Esophagus muscularis mucosa (tissue), 4 donors: ENCODE results near the gene IMPA2. TPM values are rescaled to one million over a fixed set of nuclear protein-coding genes. Genes with fewer than 3 reads are reported as not detected.

Experiments
- DNase-seq: peaks from one replicate; pipeline ENCODE4 v3.0.0-alpha.2; 2017; ENCODE audit errors: extremely low spot score
- H3K27ac ChIP-seq, 4 donors: fragments of 200-600 bp; sonication (generic); replicated peaks in 1 of 4; 1 replicate in 3 of 4; 2 replicates in 1 of 4; pipeline ENCODE4 v1.5.1; 2016 to 2019; ENCODE audit warnings: mild to moderate bottlenecking in 1 of 4
- H3K27me3 ChIP-seq, 4 donors: fragments of 200-600 bp; sonication (generic); one replicate each; pipeline versions ENCODE4 v1.5.1 to v1.6.0; 2016 to 2019
- H3K36me3 ChIP-seq, 4 donors: fragments of 200-600 bp; sonication (generic); one replicate each; pipeline ENCODE4 v1.5.1; 2016 to 2019
- H3K4me1 ChIP-seq, 4 donors: fragments of 200-600 bp; sonication (generic); one replicate each; pipeline ENCODE4 v1.5.1; 2016 to 2019
- H3K4me3 ChIP-seq, 4 donors: fragments of 200-600 bp; sonication (generic); 1 replicate in 2 of 4; 2 replicates in 2 of 4; pipeline ENCODE4 v1.5.1; 2016 to 2019; ENCODE audit warnings: mild to moderate bottlenecking in 4 of 4, moderate library complexity in 1 of 4
- H3K9me3 ChIP-seq, 4 donors: fragments of 200-600 bp; sonication (generic); 1 replicate in 3 of 4; 2 replicates in 1 of 4; pipeline ENCODE4 v1.5.1; 2016 to 2019
- EP300 ChIP-seq: sonication (generic); formaldehyde crosslinking; IDR thresholded peaks from one replicate; pipeline ENCODE4 v1.6.1; 2017; ENCODE audit warnings: antibody characterized with exemption
- POLR2A ChIP-seq: fragments of 450-650 bp; IDR thresholded peaks from one replicate; pipeline ENCODE4 v1.6.1; 2017; ENCODE audit warnings: antibody characterized with exemption, moderate library complexity, mild to moderate bottlenecking, low read depth
- POLR2AphosphoS5 ChIP-seq, 2 donors: sonication (generic); formaldehyde crosslinking; IDR thresholded peaks; one replicate each; pipeline ENCODE4 v1.6.1; 2017; ENCODE audit warnings: antibody characterized with exemption in 2 of 2
- WGBS: methylation state at CpG from one replicate; pipeline ENCODE4 v1.1.5; 2018; 5-methylcytosine and 5-hydroxymethylcytosine counted together
- intact Hi-C: fragments of 100-400 bp; cut with DNase I; formaldehyde crosslinking; loops from one replicate; pipeline ENCODE4 v1.15.1; 2023
- total RNA-seq, 4 donors: library from RNA; depleted of rRNA; stranded (reverse); fragments of >200 nt; gene quantifications; one replicate each; pipeline versions ENCODE4 v1.1.0 to v1.2.1, GENCODE V29; 2016
- TF ChIP-seq, protein P1 (sequence below), 3 experiments: fragments of 200-600 bp in 2 of 3; fragments of 450-650 bp in 1 of 3; sonication (generic) in 2 of 3; IDR thresholded peaks; one replicate each; pipeline ENCODE4 v1.5.1; 2017 to 2019; ENCODE audit warnings: antibody characterized with exemption in 3 of 3, mild to moderate bottlenecking in 2 of 3, moderate library complexity in 1 of 3

IMPA2 gene
- total RNA-seq, 4 donors from 2014 or later, result 90.1 to 317 (median 165) TPM

DNA sequence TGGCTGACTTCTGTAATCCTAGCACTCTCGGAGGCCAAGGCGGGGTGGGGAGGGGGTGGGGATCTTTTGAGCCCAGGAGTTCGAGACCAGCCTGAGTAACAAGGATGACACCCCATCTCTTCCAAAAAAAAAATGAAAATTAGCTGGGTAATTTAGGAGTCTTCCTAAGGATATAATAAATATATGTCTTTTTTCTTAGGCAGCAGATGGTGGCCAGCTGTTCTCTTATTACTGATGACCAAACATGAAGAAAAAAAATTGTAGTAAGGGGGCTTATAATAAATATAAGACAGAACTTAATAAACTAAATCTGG is 4.2 kb upstream of the IMPA2 start:
- Histone ChIP-seq H3K9me3 (no peaks in the 10 kb centered on the region), H3K36me3 (no peaks in the 10 kb centered on the region), H3K27me3 (no peaks in the 10 kb centered on the region), H3K4me3 (no peak overlapping the region), H3K27ac (no peak overlapping the region), H3K4me1 (peaks cover 12 to 21% (median 17%) of the 10 kb centered on the region in 4 donors)
- 65% methylated on average over 3 of the region's 3 CpGs for WGBS
- TF ChIP-seq, protein P1, sequence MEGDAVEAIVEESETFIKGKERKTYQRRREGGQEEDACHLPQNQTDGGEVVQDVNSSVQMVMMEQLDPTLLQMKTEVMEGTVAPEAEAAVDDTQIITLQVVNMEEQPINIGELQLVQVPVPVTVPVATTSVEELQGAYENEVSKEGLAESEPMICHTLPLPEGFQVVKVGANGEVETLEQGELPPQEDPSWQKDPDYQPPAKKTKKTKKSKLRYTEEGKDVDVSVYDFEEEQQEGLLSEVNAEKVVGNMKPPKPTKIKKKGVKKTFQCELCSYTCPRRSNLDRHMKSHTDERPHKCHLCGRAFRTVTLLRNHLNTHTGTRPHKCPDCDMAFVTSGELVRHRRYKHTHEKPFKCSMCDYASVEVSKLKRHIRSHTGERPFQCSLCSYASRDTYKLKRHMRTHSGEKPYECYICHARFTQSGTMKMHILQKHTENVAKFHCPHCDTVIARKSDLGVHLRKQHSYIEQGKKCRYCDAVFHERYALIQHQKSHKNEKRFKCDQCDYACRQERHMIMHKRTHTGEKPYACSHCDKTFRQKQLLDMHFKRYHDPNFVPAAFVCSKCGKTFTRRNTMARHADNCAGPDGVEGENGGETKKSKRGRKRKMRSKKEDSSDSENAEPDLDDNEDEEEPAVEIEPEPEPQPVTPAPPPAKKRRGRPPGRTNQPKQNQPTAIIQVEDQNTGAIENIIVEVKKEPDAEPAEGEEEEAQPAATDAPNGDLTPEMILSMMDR (IDR thresholded peaks at IDR 0.05), result no peak
- DNase-seq, result no peak
- intact Hi-C loops, result no loop called here

DNA sequence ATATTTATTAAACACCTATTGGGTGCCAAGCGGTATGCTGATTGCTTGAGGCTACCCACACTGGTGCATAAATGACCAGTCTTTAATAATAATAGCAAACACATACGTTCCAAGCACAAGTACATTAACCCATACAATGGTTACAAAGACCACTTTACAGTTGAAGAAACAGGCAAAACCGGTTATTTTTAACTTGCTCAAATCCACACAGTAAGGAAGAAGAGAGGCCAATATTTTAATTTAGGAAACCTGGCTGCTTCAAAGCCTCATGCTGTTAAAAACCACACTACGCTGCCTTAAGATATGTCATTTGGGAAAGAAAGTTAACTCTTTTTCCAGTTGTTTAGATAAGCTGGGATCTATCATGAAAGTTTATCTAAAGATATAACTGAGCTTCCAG is 2.4 kb upstream of the IMPA2 start:
- H3K36me3 ChIP-seq, result no peaks in the 10 kb centered on the region
- DNase-seq, result no peak
- H3K27me3 ChIP-seq, result no peaks in the 10 kb centered on the region
- TF ChIP-seq, protein P1 (IDR thresholded peaks at IDR 0.05), result no peak
- TF ChIP-seq POLR2A, result no peak
- TF ChIP-seq EP300, result no peak
- no peak for TF ChIP-seq POLR2AphosphoS5 (IDR thresholded peaks at IDR 0.05)
- 86% methylated on average over 4 of the region's 4 CpGs for WGBS
- peaks cover 18 to 39% (median 36%) of the 10 kb centered on the region in 4 donors for H3K4me1 ChIP-seq
- intact Hi-C loops, result no loop called here
- H3K9me3 ChIP-seq, result no peaks in the 10 kb centered on the region
- H3K27ac ChIP-seq, result peak overlapping the region; percentile 92 to 100 (median 97)
- H3K4me3 ChIP-seq, result no peak overlapping the region

DNA sequence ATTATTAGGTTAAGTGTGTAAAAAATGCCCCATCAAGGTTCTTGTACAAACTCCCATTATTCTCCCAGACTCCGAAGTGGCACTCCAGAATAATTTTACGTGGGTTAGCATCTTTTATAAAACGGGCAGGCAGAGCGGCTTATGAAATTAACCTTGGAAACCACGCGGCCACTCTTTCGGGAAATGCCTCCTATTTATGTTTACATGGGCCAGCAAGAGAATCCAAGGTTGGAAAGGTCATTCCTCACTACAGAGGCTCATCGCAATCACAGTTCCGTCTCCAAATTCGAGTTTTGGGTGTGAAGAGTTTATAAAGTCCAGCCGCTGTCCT is 1.2 kb upstream of the IMPA2 start:
- no peaks in the 10 kb centered on the region for H3K27me3 ChIP-seq
- peak overlapping the region; percentile 92 to 100 (median 97) for H3K27ac ChIP-seq
- no peaks in the 10 kb centered on the region for H3K36me3 ChIP-seq
- no peak for DNase-seq
- no peaks in the 10 kb centered on the region for H3K9me3 ChIP-seq
- intact Hi-C loops, result loop anchor here (5.0 to 10.0 kb wide), 2 partner anchors 57 to 125 kb away; partner anchors contain the start of gene CHMP1B
- WGBS, result 5% methylated on average over 7 of the region's 11 CpGs
- TF ChIP-seq EP300, result peak; percentile 15
- no peak for TF ChIP-seq POLR2A
- H3K4me1 ChIP-seq, result peaks cover 18 to 44% (median 43%) of the 10 kb centered on the region in 4 donors
- H3K4me3 ChIP-seq, result peak overlapping the region; percentile 69 to 100 (median 89)

DNA sequence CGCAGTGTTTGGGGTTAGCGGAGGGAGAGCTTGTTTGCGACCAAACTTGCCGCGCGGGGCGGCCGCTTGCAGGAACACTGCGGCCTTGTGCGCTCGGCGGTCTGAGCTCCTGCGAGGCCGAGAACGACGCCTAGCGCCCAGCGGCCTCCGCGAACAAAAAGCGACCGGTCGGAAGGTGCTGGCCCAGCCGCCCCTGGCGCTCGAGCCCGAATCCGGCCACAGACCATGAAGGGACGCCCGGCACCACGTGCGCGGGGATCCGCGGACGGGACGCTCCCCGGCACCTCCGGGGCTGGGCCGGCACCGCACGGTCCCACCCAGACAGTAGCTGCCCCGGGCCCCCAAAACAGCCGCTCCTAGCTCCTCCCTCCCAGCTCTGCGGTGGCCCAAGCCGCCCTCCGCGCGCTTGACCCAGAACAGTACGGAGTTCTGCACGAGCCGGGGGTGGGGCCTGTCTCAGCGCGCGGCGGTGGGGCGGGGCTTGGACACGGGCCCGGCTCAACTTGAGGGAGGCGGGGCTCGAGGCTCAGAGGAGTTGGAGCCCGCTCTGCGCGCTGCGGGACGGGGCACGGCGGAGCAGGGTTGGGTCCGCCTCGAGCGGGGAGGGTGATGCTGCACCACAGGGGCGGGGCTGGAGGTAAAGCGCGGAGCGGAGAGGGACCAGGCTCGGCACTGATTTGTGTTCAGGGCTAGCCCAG is 664 bp upstream of the IMPA2 start:
- H3K9me3 ChIP-seq, result no peaks in the 10 kb centered on the region
- H3K27me3 ChIP-seq, result no peaks in the 10 kb centered on the region
- H3K27ac ChIP-seq, result peak overlapping the region; percentile 92 to 100 (median 97)
- WGBS, result no CpG with 5 or more reads among the region's 76 CpGs
- H3K4me1 ChIP-seq, result peaks cover 18 to 48% (median 47%) of the 10 kb centered on the region in 4 donors
- peak overlapping the region; percentile 69 to 100 (median 89) for H3K4me3 ChIP-seq
- intact Hi-C loops, result loop anchor here (1.0 to 10.0 kb wide), 3 partner anchors 33 to 126 kb away; partner anchors contain the start of gene CHMP1B
- DNase-seq, result peak; percentile 99
- TF ChIP-seq EP300, result no peak
- TF ChIP-seq POLR2A, result peak; percentile 85
- TF ChIP-seq POLR2AphosphoS5 (IDR thresholded peaks at IDR 0.05), result peak; percentile 94 to 98
- TF ChIP-seq, protein P1 (IDR thresholded peaks at IDR 0.05), result peak; percentile 5 to 32 (median 22)
- H3K36me3 ChIP-seq, result no peaks in the 10 kb centered on the region

DNA sequence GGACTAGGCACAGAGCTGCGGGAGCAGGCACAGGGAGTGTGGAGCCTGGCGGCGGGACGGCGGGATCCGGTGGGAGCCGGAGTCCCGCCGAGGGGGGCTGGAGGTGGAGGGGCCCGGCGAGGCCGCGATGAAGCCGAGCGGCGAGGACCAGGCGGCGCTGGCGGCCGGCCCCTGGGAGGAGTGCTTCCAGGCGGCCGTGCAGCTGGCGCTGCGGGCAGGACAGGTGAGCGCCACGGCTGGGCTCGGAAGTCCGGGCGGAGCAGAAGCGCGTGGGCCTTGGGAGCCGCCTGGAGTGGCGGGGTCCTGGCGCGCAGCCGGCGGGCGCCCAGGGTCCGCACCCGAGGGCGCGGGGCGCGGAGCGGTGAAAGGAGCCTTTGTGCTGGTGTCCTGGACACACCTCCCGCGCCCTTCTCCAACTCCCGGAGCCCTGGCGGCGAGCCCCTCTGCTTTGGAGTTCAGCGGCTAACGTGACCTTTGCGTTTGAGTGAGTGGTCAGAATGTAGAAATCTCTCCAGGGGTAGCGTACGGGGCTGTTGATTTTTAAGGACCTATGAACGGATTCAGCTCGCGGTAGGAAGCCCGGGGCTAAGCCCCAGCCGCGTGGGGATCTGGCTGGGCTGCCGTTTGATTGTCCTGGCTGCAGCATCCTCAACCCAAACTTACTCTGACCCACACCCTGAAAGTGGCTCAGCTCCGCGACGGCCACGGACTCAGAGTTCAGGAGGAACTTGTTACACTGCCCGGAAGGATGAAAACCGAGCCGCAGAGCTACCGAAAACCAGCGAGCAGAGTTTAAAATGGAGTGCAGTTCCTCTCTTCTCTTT is 448 bp downstream of the IMPA2 start:
- intact Hi-C loops, result loop anchor here (1.0 to 10.0 kb wide), 3 partner anchors 34 to 127 kb away; partner anchors contain the start of gene CHMP1B
- DNase-seq, result no peak
- no peaks in the 10 kb centered on the region for H3K36me3 ChIP-seq
- peak overlapping the region; percentile 69 to 100 (median 89) for H3K4me3 ChIP-seq
- no peaks in the 10 kb centered on the region for H3K27me3 ChIP-seq
- 0% methylated on average over 27 of the region's 71 CpGs for WGBS
- no peaks in the 10 kb centered on the region for H3K9me3 ChIP-seq
- H3K4me1 ChIP-seq, result peaks cover 22 to 59% (median 56%) of the 10 kb centered on the region in 4 donors
- TF ChIP-seq POLR2A (peak; percentile 92), EP300 (no peak), POLR2AphosphoS5 (IDR thresholded peaks at IDR 0.05) (peak in 1 of 2 donors; percentile 90)
- TF ChIP-seq, protein P1 (IDR thresholded peaks at IDR 0.05), result no peak
- H3K27ac ChIP-seq, result peak overlapping the region; percentile 92 to 100 (median 97)
